ENCODE data around the gene SFI1. TPM values are rescaled to one million over a fixed set of nuclear protein-coding genes. Genes with fewer than 3 reads are reported as not detected.

SFI1 gene
- total RNA-seq, 2 experiments from 2014 or later, result 174 to 183 TPM

- ChIA-PET POLR2A (no interaction called here), CTCF (interaction anchor here (0.8 to 1.7 kb wide), 5 partner anchors 9 to 85 kb away, joined by 4 to 8 read pairs (median 4); no protein-coding TSS in a partner anchor)
- Mint-ChIP-seq H3K4me3 (no peak overlapping the region), H3K27ac (no peak overlapping the region), H3K9me3 (no peaks in the 10 kb centered on the region), H3K27me3 (no peaks in the 10 kb centered on the region), H3K36me3 (ENCODE audit: low read depth) (peaks cover 40% of the 10 kb centered on the region), H3K4me1 (peaks cover 4% of the 10 kb centered on the region)
- DNase-seq, result no peak
These were observed 65.6 kb downstream of the SFI1 start for GRCh38 chr22:31561970-31562369.

DNA sequence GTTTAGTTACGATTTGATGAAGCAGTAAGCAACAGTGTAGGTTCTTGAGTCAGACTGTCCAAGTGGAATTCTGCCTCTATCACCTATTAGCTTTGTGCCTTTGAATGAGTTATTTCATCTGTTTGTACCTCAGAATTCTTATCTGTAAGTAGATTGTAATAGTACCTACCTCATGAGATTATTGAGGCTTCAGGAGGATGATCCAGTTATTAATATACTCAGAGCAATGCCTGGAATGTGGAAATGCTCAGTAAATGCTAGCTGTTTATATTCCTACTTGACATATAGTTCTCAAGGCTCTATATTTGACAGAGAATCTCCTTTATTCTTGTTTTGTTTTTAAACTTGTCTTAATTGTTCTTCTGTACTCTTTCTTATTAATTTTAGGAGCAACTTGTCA is 70.1 kb downstream of the SFI1 start:
- CTCF ChIA-PET, result interaction anchor here (0.7 kb wide), 1 partner anchor 404 kb away, joined by 3 read pairs; no protein-coding TSS in a partner anchor
- no peak overlapping the region for H3K27ac Mint-ChIP-seq
- H3K4me3 Mint-ChIP-seq, result no peak overlapping the region
- H3K27me3 Mint-ChIP-seq, result no peaks in the 10 kb centered on the region
- no peaks in the 10 kb centered on the region for H3K9me3 Mint-ChIP-seq
- peaks cover 4% of the 10 kb centered on the region for H3K4me1 Mint-ChIP-seq
- no peak for DNase-seq
- POLR2A ChIA-PET, result no interaction called here
- H3K36me3 Mint-ChIP-seq (ENCODE audit: low read depth), result peaks cover 33% of the 10 kb centered on the region

GRCh38 chr22:31567196-31567595 is 70.9 kb downstream of the SFI1 start:
- no peaks in the 10 kb centered on the region for H3K27me3 Mint-ChIP-seq
- H3K4me1 Mint-ChIP-seq, result peaks cover 4% of the 10 kb centered on the region
- ChIA-PET CTCF (no interaction called here), POLR2A (no interaction called here)
- no peak overlapping the region for H3K4me3 Mint-ChIP-seq
- peaks cover 30% of the 10 kb centered on the region for H3K36me3 Mint-ChIP-seq (ENCODE audit: low read depth)
- no peak for DNase-seq
- H3K27ac Mint-ChIP-seq, result peak overlapping the region; percentile 14
- no peaks in the 10 kb centered on the region for H3K9me3 Mint-ChIP-seq

DNA sequence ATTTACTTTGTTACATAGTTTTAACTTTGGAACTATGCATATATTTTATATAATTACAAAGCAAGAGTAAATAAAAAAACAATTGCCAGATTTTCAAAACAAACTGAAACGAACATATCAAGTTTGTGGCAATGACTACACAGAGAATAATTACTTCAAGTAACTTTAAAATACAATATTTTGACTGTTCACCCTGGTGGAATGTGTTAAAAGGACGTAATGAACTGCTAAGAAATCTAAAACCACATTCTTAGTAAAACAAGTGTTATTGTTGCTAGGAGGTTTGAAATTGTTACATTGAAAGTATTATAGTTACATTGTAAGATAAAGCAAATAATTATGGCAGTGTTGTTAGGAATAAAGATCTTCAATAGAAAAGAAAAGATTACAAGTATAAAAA is 71.4 kb downstream of the SFI1 start:
- no peak for DNase-seq
- Mint-ChIP-seq H3K4me3 (no peak overlapping the region), H3K27me3 (no peaks in the 10 kb centered on the region), H3K36me3 (ENCODE audit: low read depth) (peaks cover 30% of the 10 kb centered on the region), H3K9me3 (no peaks in the 10 kb centered on the region), H3K4me1 (peaks cover 4% of the 10 kb centered on the region), H3K27ac (no peak overlapping the region)
- CTCF ChIA-PET, result no interaction called here
- POLR2A ChIA-PET, result no interaction called here

- POLR2A ChIA-PET, result no interaction called here
- Mint-ChIP-seq H3K27ac (no peak overlapping the region), H3K36me3 (ENCODE audit: low read depth) (peaks cover 29% of the 10 kb centered on the region), H3K4me1 (peaks cover 4% of the 10 kb centered on the region), H3K27me3 (no peaks in the 10 kb centered on the region), H3K4me3 (no peak overlapping the region), H3K9me3 (no peaks in the 10 kb centered on the region)
- CTCF ChIA-PET, result interaction anchor here (0.7 kb wide), 1 partner anchor 15 kb away, joined by 3 read pairs; no protein-coding TSS in a partner anchor
- no peak for DNase-seq
These were observed 72.8 kb downstream of the SFI1 start for GRCh38 chr22:31569126-31569525.

DNA sequence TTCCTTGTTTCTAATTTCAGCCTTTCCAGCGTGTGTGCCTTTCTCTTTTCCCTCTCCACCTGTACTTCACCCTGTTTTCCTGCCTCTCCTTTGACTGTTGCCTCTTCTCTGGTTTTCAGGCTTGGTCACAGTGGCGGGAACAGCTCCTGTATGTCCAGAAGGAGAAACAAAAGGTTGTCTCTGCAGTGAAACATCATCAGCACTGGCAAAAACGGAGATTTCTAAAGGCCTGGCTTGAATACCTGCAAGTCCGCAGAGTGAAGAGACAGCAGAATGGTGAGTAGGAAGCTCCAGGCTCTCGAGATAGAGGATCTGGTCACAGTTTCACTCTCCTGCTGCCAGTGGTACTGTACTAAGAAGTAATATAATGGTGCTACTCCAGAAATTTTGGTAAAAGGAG is 76.6 kb downstream of the SFI1 start:
- no peak for DNase-seq
- Mint-ChIP-seq H3K36me3 (ENCODE audit: low read depth) (peaks cover 37% of the 10 kb centered on the region), H3K27ac (no peak overlapping the region), H3K9me3 (no peaks in the 10 kb centered on the region), H3K27me3 (no peaks in the 10 kb centered on the region), H3K4me1 (peaks cover 4% of the 10 kb centered on the region), H3K4me3 (no peak overlapping the region)
- ChIA-PET POLR2A (no interaction called here), CTCF (interaction anchor here (0.9 to 2.1 kb wide), 3 partner anchors 11 to 71 kb away, joined by 3 to 8 read pairs (median 3); no protein-coding TSS in a partner anchor)

GRCh38 chr22:31574055-31574670 is 77.8 kb downstream of the SFI1 start:
- Mint-ChIP-seq H3K27ac (no peak overlapping the region), H3K4me1 (peaks cover 4% of the 10 kb centered on the region)

DNA sequence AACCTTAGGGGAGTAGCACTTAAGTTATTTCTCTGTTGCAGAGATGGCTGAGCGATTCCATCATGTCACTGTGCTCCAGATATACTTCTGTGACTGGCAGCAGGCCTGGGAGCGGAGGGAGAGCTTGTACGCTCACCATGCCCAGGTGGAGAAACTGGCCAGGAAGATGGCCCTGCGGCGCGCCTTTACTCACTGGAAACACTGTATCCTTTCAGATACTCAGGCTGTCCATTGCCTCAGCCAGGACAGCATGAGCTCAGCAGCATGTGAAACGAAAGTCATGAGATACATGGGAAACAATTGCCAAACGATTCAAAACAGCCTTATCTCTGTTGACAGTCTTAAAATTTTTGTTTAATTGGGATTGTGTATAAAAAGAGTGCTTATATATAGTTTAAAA is 78.9 kb downstream of the SFI1 start:
- Mint-ChIP-seq H3K27ac (no peak overlapping the region), H3K9me3 (no peaks in the 10 kb centered on the region), H3K4me3 (no peak overlapping the region), H3K36me3 (ENCODE audit: low read depth) (peaks cover 44% of the 10 kb centered on the region), H3K4me1 (peaks cover 6% of the 10 kb centered on the region), H3K27me3 (no peaks in the 10 kb centered on the region)
- ChIA-PET POLR2A (no interaction called here), CTCF (interaction anchor here (0.6 to 0.9 kb wide), 2 partner anchors 33 to 780 kb away, joined by 3 to 5 read pairs; no protein-coding TSS in a partner anchor)
- DNase-seq, result no peak

More at GRCh38 chr22:31574055-31574670, 77.8 kb downstream of the SFI1 start:
- H3K27me3 Mint-ChIP-seq, result no peaks in the 10 kb centered on the region
- no peaks in the 10 kb centered on the region for H3K9me3 Mint-ChIP-seq
- ChIA-PET CTCF (interaction anchor here (0.6 to 0.8 kb wide), 2 partner anchors 9 to 22 kb away, joined by 3 to 4 read pairs; no protein-coding TSS in a partner anchor), POLR2A (interaction anchor here (0.6 kb wide), 1 partner anchor 209 kb away, joined by 4 read pairs; no protein-coding TSS in a partner anchor)
- H3K36me3 Mint-ChIP-seq (ENCODE audit: low read depth), result peaks cover 40% of the 10 kb centered on the region
- no peak for DNase-seq
- no peak overlapping the region for H3K4me3 Mint-ChIP-seq

GRCh38 chr22:31577711-31578110 is 81.4 kb downstream of the SFI1 start:
- Mint-ChIP-seq H3K27ac (no peak overlapping the region), H3K36me3 (ENCODE audit: low read depth) (peaks cover 44% of the 10 kb centered on the region), H3K9me3 (no peaks in the 10 kb centered on the region), H3K4me3 (no peak overlapping the region), H3K27me3 (no peaks in the 10 kb centered on the region), H3K4me1 (peaks cover 13% of the 10 kb centered on the region)
- ChIA-PET CTCF (interaction anchor here (1.3 kb wide), 1 partner anchor 9 kb away, joined by 3 read pairs; no protein-coding TSS in a partner anchor), POLR2A (no interaction called here)
- no peak for DNase-seq

- DNase-seq, result no peak
- Mint-ChIP-seq H3K4me3 (no peak overlapping the region), H3K36me3 (ENCODE audit: low read depth) (peaks cover 40% of the 10 kb centered on the region), H3K27me3 (no peaks in the 10 kb centered on the region), H3K4me1 (peaks cover 13% of the 10 kb centered on the region), H3K9me3 (no peaks in the 10 kb centered on the region), H3K27ac (no peak overlapping the region)
- ChIA-PET CTCF (no interaction called here), POLR2A (no interaction called here)
These were observed 81.8 kb downstream of the SFI1 start for GRCh38 chr22:31578171-31578570.

GRCh38 chr22:31579835-31580242 is 83.5 kb downstream of the SFI1 start:
- Mint-ChIP-seq H3K9me3 (no peaks in the 10 kb centered on the region), H3K4me3 (no peak overlapping the region), H3K27ac (peak overlapping the region; percentile 25), H3K27me3 (no peaks in the 10 kb centered on the region), H3K36me3 (ENCODE audit: low read depth) (peaks cover 51% of the 10 kb centered on the region), H3K4me1 (peaks cover 30% of the 10 kb centered on the region)
- ChIA-PET CTCF (interaction anchor here (2.1 kb wide), 1 partner anchor 10 kb away, joined by 5 read pairs; no protein-coding TSS in a partner anchor), POLR2A (no interaction called here)
- no peak for DNase-seq

GRCh38 chr22:31583861-31584485 is 87.6 kb downstream of the SFI1 start:
- peak overlapping the region; percentile 44 for H3K27ac Mint-ChIP-seq
- peaks cover 66% of the 10 kb centered on the region for H3K36me3 Mint-ChIP-seq (ENCODE audit: low read depth)
- no peaks in the 10 kb centered on the region for H3K9me3 Mint-ChIP-seq
- ChIA-PET POLR2A (no interaction called here), CTCF (interaction anchor here (0.5 to 1.0 kb wide), 4 partner anchors 10 to 268 kb away, joined by 3 read pairs; partner anchors contain the start of gene PATZ1)
- peaks cover 46% of the 10 kb centered on the region for H3K4me1 Mint-ChIP-seq
- no peak for DNase-seq
- no peaks in the 10 kb centered on the region for H3K27me3 Mint-ChIP-seq
- H3K4me3 Mint-ChIP-seq, result no peak overlapping the region

GRCh38 chr22:31584804-31585160 is 88.4 kb downstream of the SFI1 start:
- peaks cover 71% of the 10 kb centered on the region for H3K36me3 Mint-ChIP-seq (ENCODE audit: low read depth)
- no peak overlapping the region for H3K4me3 Mint-ChIP-seq
- no peaks in the 10 kb centered on the region for H3K27me3 Mint-ChIP-seq
- H3K4me1 Mint-ChIP-seq, result peaks cover 46% of the 10 kb centered on the region
- DNase-seq, result no peak
- POLR2A ChIA-PET, result no interaction called here
- CTCF ChIA-PET, result no interaction called here
- no peaks in the 10 kb centered on the region for H3K9me3 Mint-ChIP-seq
- H3K27ac Mint-ChIP-seq, result peak overlapping the region; percentile 52

Measured in activated CD4-positive, alpha-beta T cell treated with anti-CD3 and anti-CD28 coated beads, Interleukin-2, amount 10 ng/mL, durations not matched to agents 7 days and 5 days (primary cell).